ENCODE measurements around the gene GINS3.
A peak's percentile ranks its signal among the peaks of the same experiment; 100 is the strongest.

GINS3 gene

DNA sequence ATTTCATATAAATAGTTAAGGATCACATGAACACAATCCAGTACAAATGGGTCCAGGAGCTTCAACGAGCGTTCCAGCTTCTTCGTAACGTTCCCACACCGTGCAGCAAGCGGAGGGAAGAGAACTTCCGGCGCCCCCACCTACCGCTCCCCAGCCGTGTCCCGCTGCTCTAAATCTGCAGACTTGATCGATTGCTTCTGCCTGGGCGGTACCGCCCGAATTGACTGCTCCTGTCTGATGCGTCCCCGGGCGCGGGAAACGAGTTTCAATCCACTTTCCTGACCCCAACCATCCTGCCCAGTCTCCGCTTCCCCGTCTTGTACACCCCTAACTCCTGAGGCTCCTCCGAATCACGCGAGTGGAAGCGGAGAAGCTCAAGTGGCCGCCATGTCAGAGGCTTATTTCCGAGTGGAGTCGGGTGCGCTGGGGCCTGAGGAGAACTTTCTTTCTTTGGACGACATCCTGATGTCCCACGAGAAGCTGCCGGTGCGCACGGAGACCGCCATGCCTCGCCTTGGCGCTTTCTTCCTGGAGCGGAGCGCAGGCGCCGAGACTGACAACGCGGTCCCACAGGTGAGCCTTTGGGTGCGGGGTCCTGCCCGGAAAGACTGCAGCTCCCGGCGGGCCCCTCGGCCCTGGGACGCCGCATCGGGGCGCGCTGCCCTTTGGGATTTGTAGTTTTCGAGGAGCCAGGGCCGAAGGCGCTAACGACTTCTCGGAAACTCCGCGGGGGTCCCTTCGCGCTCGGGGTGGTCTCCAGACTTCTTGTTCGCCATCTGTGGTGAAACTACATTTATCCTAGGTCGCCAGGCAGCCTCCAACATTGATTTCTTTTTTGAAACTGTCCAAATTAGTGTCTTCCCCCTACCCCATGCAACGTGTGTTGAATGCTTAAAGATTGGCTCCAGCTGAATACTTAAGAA is at the start of gene GINS3:
GINS3 (plus strand) TSS at position 257 of the 923 bp plus-strand sequence; CDS start at position 388, 131 bp downstream.
- DNase-seq (ENCODE audit: low spot score), result peak; percentile 94

GRCh38 chr16:58343562-58343961 is 48.7 kb upstream of the GINS3 start:
- DNase-seq (ENCODE audit: low spot score), result no peak

DNA sequence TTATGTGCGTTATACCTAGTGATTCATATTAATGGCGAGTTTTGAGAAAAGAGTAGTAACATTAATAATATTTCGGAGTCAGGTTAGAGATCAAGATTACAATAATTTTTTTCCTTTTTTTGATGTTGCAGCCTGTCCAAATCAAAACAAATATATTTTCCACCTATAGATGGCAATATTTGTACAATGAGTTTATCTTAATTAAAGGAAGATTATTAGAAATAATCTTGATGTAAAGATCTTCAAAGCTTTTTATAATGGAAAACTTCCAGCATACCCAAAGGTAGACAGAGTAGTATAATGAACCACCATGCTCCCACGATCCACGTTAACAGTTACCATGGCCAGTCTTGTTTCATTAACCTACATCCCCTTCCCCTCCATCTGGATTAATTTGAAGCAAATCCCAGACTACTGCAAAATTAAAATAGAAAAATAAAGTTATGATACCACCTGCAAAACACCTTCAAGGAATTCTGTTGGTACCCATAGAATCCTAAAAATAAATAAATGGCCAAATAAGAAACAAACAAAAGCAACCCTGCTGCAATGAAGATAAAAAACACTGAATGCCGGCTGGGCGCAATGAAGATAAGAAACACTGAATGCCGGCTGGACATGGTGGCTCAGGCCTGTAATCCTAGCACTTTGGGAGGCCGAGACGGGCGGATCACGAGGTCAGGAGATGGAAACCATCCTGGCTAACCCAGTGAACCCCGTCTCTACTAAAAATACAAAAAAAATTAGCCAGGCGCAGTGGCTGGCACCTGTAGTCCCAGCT is 46.5 kb upstream of the GINS3 start:
- no peak for DNase-seq (ENCODE audit: low spot score)

DNA sequence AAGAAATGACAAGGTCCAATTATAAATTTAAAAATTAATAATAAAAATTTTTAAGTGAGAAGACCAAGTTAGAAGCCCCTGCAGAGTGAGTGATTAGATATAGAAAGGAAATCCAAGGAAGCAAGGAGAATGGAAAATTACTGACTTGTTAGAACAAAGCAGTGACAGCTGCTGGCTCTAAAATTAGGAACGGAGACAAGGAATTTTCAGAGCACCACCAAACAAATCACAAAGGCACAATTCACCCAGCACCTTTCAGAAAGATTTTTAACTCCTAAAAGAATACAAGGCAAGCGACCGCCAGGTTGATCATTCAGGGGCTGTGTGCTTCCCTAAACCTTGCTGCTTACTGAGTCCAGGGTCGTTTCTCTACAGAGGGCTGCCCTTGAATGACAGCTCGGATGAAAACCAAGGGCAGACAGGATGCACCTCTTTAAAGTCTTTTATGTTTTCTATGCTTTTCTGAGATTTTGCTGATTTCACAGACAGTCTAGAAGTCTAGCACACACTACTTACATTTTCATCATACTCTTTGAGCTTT is 45.4 kb upstream of the GINS3 start:
- no peak for DNase-seq (ENCODE audit: low spot score)

GRCh38 chr16:58348986-58349385 is 43.3 kb upstream of the GINS3 start:
- DNase-seq (ENCODE audit: low spot score), result no peak

DNA sequence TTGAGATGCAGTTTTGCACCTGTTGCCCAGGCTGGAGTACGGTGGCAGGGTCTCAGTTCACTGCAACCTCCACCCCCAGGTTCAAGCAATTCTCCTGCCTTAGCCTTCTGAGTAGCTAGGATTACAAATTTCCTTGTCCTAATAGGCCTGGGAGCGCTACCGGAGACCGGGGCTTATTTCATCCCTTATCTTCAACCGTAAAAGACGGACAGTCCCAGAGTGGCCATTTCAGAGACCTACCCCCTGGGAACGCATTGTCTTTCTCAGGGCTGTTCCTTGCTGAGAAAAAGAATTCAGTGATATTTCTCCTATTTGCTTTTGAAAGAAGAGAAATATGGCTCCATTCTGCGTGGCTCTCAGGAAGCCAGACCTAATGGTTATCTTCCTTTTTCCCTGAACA is 39.6 kb upstream of the GINS3 start:
- no peak for DNase-seq (ENCODE audit: low spot score)

DNA sequence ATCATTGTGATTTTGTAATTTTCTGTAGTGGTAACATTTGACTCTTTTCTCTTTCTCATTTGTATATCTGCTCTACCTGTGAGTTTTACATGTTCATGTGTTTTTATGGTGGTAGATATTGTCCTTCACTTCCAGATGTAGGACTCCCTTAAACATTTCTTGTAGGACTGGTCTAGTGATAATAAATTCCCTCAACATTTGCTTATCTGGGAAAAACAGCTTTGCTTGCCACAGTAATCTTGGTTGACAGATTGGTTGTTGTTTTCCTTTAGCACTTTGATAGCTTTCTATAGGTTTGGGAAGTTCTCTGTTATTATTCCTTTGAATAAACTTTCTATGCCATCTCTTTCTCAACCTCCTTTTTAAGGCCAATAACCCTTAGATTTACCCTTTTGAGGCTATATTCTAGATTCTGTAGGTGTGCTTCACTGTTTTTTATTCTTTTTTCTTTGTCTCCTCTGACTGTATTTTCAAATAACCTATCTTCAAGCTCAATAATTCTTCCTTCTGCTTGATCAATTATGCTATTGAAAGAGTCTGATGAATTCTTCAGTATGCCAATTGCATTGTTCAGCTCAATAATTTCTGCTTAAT is 32.1 kb upstream of the GINS3 start:
- DNase-seq (ENCODE audit: low spot score), result no peak

GRCh38 chr16:58361726-58362125 is 30.5 kb upstream of the GINS3 start:
- DNase-seq (ENCODE audit: low spot score), result no peak

- DNase-seq (ENCODE audit: low spot score), result no peak
These were observed 28.4 kb upstream of the GINS3 start for GRCh38 chr16:58363746-58364393.

DNA sequence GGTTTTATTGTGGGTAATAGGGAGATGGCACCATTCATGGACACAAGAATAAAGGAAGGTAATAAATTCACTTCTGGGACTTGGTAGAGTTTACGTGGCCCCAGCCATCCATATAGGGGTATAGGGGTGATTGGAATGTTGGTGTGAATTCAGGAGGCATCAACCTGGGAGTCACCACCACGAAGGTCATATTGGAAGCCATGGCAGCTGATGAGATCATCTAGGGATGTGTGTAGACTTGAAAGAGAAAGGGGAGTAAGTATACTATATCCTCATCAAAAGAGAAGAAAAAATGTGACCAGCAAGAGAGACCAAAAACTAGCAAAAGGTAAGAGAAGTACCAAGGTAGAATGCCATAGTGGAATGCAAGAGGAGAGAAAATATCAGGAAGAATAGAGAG is 26.6 kb upstream of the GINS3 start:
- no peak for DNase-seq (ENCODE audit: low spot score)

DNA sequence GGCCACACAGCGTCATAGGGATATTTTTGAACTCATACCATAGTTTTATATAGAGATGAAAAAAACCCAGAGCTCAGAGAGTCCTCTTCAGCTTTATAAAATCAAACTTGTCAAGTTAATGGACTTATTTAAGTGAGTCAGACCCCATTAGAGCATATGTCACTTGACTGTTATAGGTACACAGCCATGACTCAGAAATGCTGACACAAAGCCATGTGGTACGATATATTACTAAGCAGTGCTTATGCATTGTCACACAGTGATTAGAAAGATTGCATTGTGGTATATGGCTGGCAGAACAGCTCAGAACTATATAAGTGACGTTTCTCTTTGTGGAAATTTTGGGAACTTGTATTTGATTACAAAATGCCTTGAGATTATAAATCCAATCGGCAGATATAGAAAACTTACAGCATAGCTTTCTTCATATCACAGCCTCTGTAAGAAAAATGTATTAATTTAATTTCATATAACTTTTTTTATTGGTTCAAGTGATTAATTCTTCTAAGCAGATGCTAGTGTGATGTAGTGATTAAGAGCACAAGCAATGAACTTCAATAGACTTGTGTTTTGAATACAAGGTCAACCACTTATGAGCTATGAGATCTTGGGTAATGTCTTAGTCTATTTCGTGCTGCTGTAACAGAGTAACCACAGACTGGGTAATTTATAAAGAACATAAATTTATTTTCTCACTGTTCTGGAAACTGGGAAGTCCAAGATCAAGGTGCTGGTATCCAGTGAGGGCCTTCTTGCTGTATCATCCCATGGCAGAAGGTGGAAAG is 25.8 kb upstream of the GINS3 start:
- DNase-seq (ENCODE audit: low spot score), result no peak

DNA sequence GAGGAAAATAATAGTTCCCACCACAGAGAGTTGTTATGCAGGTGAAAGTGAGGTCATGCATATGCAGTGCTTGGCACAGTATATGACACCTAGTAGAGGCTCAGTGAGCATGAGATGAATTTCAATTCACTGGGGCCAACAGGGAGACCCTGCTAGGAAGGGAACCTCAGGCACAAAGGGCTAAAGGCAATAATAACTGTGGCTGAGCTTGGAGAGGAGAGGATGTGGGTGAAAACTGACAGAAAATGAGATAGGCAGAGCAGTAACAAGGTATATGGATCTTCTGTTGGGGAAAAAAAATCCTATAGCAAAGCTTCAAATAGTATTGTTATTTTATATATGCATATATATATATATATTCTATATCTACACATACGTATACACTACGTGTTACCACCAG is 25.0 kb upstream of the GINS3 start:
- DNase-seq (ENCODE audit: low spot score), result no peak

DNA sequence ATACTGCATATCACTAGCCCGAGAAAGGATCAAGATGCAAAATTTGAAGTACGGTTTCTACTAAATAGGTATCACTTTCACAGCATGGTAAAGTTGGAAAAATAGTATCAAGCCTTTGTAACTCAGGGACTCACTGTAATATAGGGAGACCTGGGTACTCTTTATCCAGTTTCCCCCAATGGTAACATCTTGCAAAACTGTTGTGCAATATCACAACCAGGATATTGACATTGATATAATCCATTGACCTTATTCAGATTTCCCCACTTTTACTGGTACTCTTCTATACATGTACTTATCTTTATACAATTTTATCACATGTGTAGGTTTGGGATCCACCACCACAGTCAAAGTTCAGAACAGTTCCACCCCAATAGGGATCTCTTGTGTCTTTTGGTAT is 20.4 kb upstream of the GINS3 start:
- DNase-seq (ENCODE audit: low spot score), result no peak

DNA sequence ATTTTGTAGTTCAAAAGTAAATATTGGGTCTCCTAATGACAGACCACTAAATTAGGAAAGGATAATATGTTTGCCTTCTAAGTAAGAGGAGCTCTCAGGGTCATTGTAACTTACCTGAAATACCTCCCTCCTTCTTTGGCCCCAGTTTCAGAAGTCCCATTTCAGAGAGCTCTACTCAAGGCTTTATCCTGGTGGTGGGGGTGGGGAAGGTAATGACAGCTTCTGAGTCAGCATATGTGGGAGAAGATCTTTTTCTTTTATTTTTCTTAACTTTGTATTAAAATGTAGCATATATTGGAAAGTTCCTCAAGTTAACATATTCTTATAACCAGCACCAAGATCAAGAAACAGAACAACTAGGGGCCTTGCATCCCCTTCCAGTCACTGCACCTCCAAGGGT is 16.9 kb upstream of the GINS3 start:
- DNase-seq (ENCODE audit: low spot score), result no peak

DNA sequence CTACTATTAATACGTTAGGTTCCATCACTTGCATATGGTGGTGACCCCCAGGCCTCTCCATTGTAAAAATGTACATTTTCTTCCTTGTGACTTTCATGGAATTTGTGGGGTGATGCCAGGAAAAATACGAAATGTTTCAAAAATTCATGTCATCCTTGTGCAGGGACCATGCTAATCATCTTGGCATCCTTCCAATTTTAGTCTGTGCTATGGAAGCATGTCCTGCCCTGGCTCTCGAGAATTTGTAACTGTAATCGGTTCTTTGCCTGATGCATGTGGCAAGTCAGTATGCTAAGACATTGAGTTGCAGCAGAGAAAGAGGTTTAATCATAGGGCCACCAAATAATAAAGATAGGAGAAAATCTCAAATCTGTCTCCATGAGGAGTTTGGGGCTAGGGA is 14.3 kb upstream of the GINS3 start:
- DNase-seq (ENCODE audit: low spot score), result no peak

- DNase-seq (ENCODE audit: low spot score), result no peak
These were observed 13.9 kb upstream of the GINS3 start for GRCh38 chr16:58378401-58378800.

- no peak for DNase-seq (ENCODE audit: low spot score)
These were observed 12.5 kb upstream of the GINS3 start for GRCh38 chr16:58379736-58380135.

- no peak for DNase-seq (ENCODE audit: low spot score)
These were observed 10.6 kb upstream of the GINS3 start for GRCh38 chr16:58381661-58382060.

GRCh38 chr16:58384437-58385055 is 7.7 kb upstream of the GINS3 start:
- DNase-seq (ENCODE audit: low spot score), result no peak

GRCh38 chr16:58385218-58385773 is 7.0 kb upstream of the GINS3 start:
- no peak for DNase-seq (ENCODE audit: low spot score)
